K562 (cell line): Measurements from ENCODE around the gene CLIC1. TPM values are rescaled to one million over a fixed set of nuclear protein-coding genes. Genes with fewer than 3 reads are reported as not detected.

Experiments used
- ATAC-seq: fragments of 200-7000 bp; cut with Tn5 transposase; 3 replicates; pipeline ENCODE4 v1.9.1; 2020; ENCODE audit warnings: moderate library complexity
- BruUV-seq: library from RNA; stranded (reverse); fragments of 400-500 nt; replicated peaks from 2 replicates; lab custom pipeline; 2021; lab: Mats Ljungman, UMichigan
- CTCF ChIA-PET: fragments of 300-600 bp; formaldehyde crosslinking; extraction: SDS; loops from one replicate; lab custom pipeline; 2021; ENCODE audit warnings: low intra/inter-chr PET ratio; lab: Yijun Ruan, JAX
- POLR2A ChIA-PET: fragments of 300-600, 350-650 bp; sonication (Branson Sonifier 250); formaldehyde crosslinking; extraction: SDS; loops from one replicate; lab custom pipeline; 2021; ENCODE audit warnings: antibody characterized with exemption, inconsistent platforms; lab: Yijun Ruan, JAX
- DNase-seq, 4 experiments: peaks; one replicate each; pipeline versions ENCODE4 v3.0.0 to v3.0.0-alpha.2; 2011 to 2018; ENCODE audit warnings: low spot score in 3 of 4, mixed read lengths in 3 of 4; ENCODE audit errors: extremely low read depth in 1 of 4
- FAIRE-seq: peaks from 2 replicates; lab custom pipeline; 2011; peaks lifted over from hg19 to GRCh38; lab: Jason Lieb, UNC
- H2AFZ ChIP-seq: 2 replicates; pipeline ENCODE4 v1.6.0; 2011; ENCODE audit warnings: low read depth, low read length, control low read depth, inconsistent platforms
- H3K27ac ChIP-seq: fragments of 200-600 bp; 3 replicates; pipeline ENCODE4 v1.8.0; 2011; ENCODE audit warnings: low read depth, mild to moderate bottlenecking, control low read depth, inconsistent platforms, low read length, moderate library complexity, mixed read lengths; ENCODE audit errors: extremely low read depth
- H3K27me3 ChIP-seq, 2 experiments: fragments of 300-600 bp in 1 of 2; 2 replicates in 1 of 2; 3 replicates in 1 of 2; pipeline versions ENCODE4 v1.6.0 to v1.8.0; 2011; ENCODE audit warnings: inconsistent platforms in 2 of 2, low read length in 2 of 2, mild to moderate bottlenecking in 1 of 2, mixed read lengths in 1 of 2, moderate library complexity in 1 of 2; ENCODE audit not compliant: control insufficient read depth in 2 of 2, insufficient read depth in 2 of 2
- H3K36me3 ChIP-seq: fragments of 300-600 bp; 3 replicates; pipeline ENCODE4 v1.8.0; 2011; ENCODE audit warnings: mild to moderate bottlenecking, low read length, inconsistent platforms; ENCODE audit not compliant: control insufficient read depth, insufficient read depth
- H3K4me1 ChIP-seq, 2 experiments: fragments of 200-600 bp in 1 of 2; replicated peaks in 1 of 2; 2 replicates in 1 of 2; 3 replicates in 1 of 2; pipeline versions ENCODE4 v1.5.1 to v1.8.0; 2011; ENCODE audit warnings: inconsistent platforms in 2 of 2, low read length in 2 of 2, mild to moderate bottlenecking in 1 of 2, mixed read lengths in 1 of 2, moderate library complexity in 1 of 2; ENCODE audit not compliant: control insufficient read depth in 2 of 2, insufficient read depth in 2 of 2
- H3K4me2 ChIP-seq: 2 replicates; pipeline ENCODE4 v1.6.1; 2011; ENCODE audit warnings: low read length, control low read depth, inconsistent platforms, mixed read lengths; ENCODE audit not compliant: insufficient read depth
- H3K4me3 ChIP-seq: fragments of 200-600 bp; sonication (generic), shearing (Covaris generic); 2 replicates; pipeline ENCODE4 v1.5.1; 2016; ENCODE audit warnings: control low read depth, inconsistent platforms
- H3K79me2 ChIP-seq: fragments of 200-600 bp; 3 replicates; pipeline ENCODE4 v1.8.0; 2011; ENCODE audit warnings: low read length, inconsistent platforms; ENCODE audit not compliant: control insufficient read depth, insufficient read depth
- H3K9ac ChIP-seq, 2 experiments: 2 replicates each; pipeline versions ENCODE4 v1.6.0 to v1.6.1; 2011; ENCODE audit warnings: low read depth in 2 of 2, low read length in 2 of 2, control low read depth in 1 of 2, inconsistent platforms in 1 of 2, mild to moderate bottlenecking in 1 of 2, mixed read lengths in 1 of 2; ENCODE audit not compliant: insufficient read depth in 1 of 2
- H3K9me1 ChIP-seq: one replicate; pipeline ENCODE4 v1.6.0; 2011; ENCODE audit warnings: inconsistent platforms, mild to moderate bottlenecking, low read length, moderate library complexity; ENCODE audit not compliant: control insufficient read depth, insufficient read depth
- H3K9me3 ChIP-seq: replicated peaks from 2 replicates; pipeline ENCODE4 v1.5.1; 2011; ENCODE audit warnings: low read depth, low read length, inconsistent platforms; ENCODE audit not compliant: control insufficient read depth, insufficient read depth
- H4K20me1 ChIP-seq: replicated peaks from 2 replicates; pipeline ENCODE4 v1.6.1; 2011; ENCODE audit warnings: low read length, inconsistent platforms, mixed read lengths; ENCODE audit not compliant: control insufficient read depth, insufficient read depth
- CTBP1 ChIP-seq: fragments of 450-650 bp; IDR thresholded peaks from 2 replicates; pipeline ENCODE4 v1.6.1; 2016; ENCODE audit warnings: borderline replicate concordance
- FIP1L1 ChIP-seq: fragments of 200-400 bp; formaldehyde crosslinking; IDR thresholded peaks from 2 replicates; pipeline ENCODE4 v1.6.1; 2018; ENCODE audit warnings: mild to moderate bottlenecking, low read depth, low read length; ENCODE audit not compliant: poor library complexity, severe bottlenecking
- NR2C1 ChIP-seq, 2 experiments: fragments of 450-650 bp; IDR thresholded peaks; 2 replicates each; pipeline ENCODE4 v1.6.1; 2017; ENCODE audit warnings: mild to moderate bottlenecking in 2 of 2, antibody characterized with exemption in 1 of 2, inconsistent platforms in 1 of 2, missing compliant biosample characterization in 1 of 2, missing genetic modification characterization in 1 of 2
- POLR2G ChIP-seq: fragments of 200-400 bp; formaldehyde crosslinking; IDR thresholded peaks from 2 replicates; pipeline ENCODE4 v1.6.1; 2017; ENCODE audit warnings: low read depth, mild to moderate bottlenecking, antibody characterized with exemption, low read length, moderate library complexity
- RB1 ChIP-seq: fragments of 450-650 bp; IDR thresholded peaks from 2 replicates; pipeline ENCODE4 v1.6.1; 2017; ENCODE audit warnings: low read depth, mild to moderate bottlenecking
- RBFOX2 ChIP-seq: fragments of 200-400 bp; formaldehyde crosslinking; IDR thresholded peaks from 2 replicates; pipeline ENCODE4 v1.6.1; 2017; ENCODE audit warnings: low read depth, mild to moderate bottlenecking, low read length, moderate library complexity
- WHSC1 ChIP-seq: IDR thresholded peaks from one replicate; pipeline ENCODE4 v1.6.1; 2012; ENCODE audit warnings: low read length, control low read depth, inconsistent platforms
- ZNF232 ChIP-seq: sonication (generic); formaldehyde crosslinking; IDR thresholded peaks from 2 replicates; pipeline ENCODE4 v1.8.0; 2022; ENCODE audit warnings: mild to moderate bottlenecking, missing genetic modification reagents
- WGBS: fragments of 100-300 bp; shearing (Covaris generic); methylation state at CpG from one replicate; pipeline ENCODE4 v1.1.6; 2016; ENCODE audit warnings: low coverage, mixed read lengths; ENCODE audit not compliant: insufficient coverage; ENCODE audit errors: missing lambda C conversion rate; 5-methylcytosine and 5-hydroxymethylcytosine counted together
- in situ Hi-C: fragments of 300-500 bp; cut with MboI; formaldehyde crosslinking; loops from 4 replicates; pipeline ENCODE4 v1.15.0; 2018; ENCODE audit warnings: inconsistent platforms, mixed read lengths
- intact Hi-C: fragments of 100-400 bp; cut with micrococcal nuclease; formaldehyde crosslinking; loops from 2 replicates; pipeline ENCODE4 v1.14.2; 2022
- polyA plus RNA-seq, 8 experiments: library from polyadenylated mRNA; depleted of rRNA in 4 of 8; stranded (reverse) in 5 of 8; unstranded in 3 of 8; fragments of >200 nt; fragmentation: Nextera tagmentation in 2 of 8; fragmentation: Illumina TruSeq in 1 of 8; extraction: Ambion mirVana in 2 of 8; extraction: Trizol in 1 of 8; gene quantifications; 2 replicates each; pipeline versions ENCODE4 v1.2.1 to v1.2.3, GENCODE V29; 2011 to 2014; ENCODE audit warnings: inconsistent platforms in 1 of 8, missing spikeins in 1 of 8
- total RNA-seq, 7 experiments: library from RNA; depleted of rRNA in 6 of 7; stranded (reverse); fragments of >200 nt in 6 of 7; fragmentation: Illumina TruSeq in 2 of 7; extraction: Trizol in 2 of 7; gene quantifications; 2 replicates each; pipeline versions ENCODE4 v1.2.1 to v1.2.3, GENCODE V29; 2011 to 2021; ENCODE audit warnings: low replicate concordance in 1 of 7
- TF ChIP-seq, protein P1 (sequence below), 3 experiments: fragments of 200-800 bp in 1 of 3; fragments of 250-450 bp in 1 of 3; fragments of 450-650 bp in 1 of 3; sonication (Bioruptor Pico) in 1 of 3; sonication (Bioruptor generic) in 1 of 3; formaldehyde crosslinking in 1 of 3; IDR thresholded peaks; 2 replicates each; pipeline versions ENCODE4 v1.6.1 to v1.8.0; 2016 to 2022; ENCODE audit warnings: mild to moderate bottlenecking in 2 of 3, missing genetic modification characterization in 2 of 3, missing compliant biosample characterization in 1 of 3, moderate library complexity in 1 of 3
- TF ChIP-seq, protein P2 (sequence below): sonication (generic); formaldehyde crosslinking; IDR thresholded peaks from 2 replicates; pipeline ENCODE4 v1.8.1; 2023; ENCODE audit warnings: mild to moderate bottlenecking, missing genetic modification reagents
- TF ChIP-seq, protein P3 (sequence below): fragments of 200-800 bp; sonication (Bioruptor generic); IDR thresholded peaks from 2 replicates; pipeline ENCODE4 v1.6.1; 2017; ENCODE audit warnings: missing genetic modification characterization, missing compliant biosample characterization

Gene CLIC1
- total and polyA plus RNA-seq, 9 of the 15 experiments (the other 6 are each of a cell fraction or from before 2014, with no cell fraction given), result 1,267 to 2,419 (median 1,808) TPM

DNA sequence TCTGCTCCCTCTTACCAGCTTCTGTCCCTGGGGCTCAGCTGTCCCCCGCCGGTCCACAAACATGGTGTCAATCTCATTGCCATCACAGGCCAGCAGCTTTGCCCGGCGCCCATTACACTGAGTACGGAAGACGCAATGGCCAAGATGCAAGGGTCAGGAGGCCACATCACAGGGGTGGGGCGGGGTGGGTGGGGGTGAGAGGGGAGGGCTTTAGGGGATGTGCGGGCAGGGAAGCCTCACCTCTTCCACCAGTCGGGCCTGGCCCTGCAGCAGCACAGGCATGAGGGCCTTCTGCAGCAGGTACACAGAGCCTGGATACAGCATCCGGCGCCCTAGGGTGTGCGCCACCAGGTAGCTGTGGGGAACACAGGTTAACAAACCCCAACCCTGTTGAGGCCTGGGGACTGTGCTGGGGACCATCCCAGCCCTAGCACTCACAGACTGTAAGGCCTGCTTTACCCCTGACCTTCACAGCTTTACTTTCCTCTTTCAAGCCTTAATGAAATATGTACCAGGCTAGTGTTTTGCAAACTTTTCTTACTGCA, 44.7 kb downstream of the CLIC1 start:
- no peaks in the 10 kb centered on the region for H4K20me1 ChIP-seq
- no peaks in the 10 kb centered on the region for H3K27me3 ChIP-seq
- CTCF ChIA-PET, result no interaction called here
- peak overlapping the region; percentile 68 to 75; a peak in 3 of 4 replicates for H3K9ac ChIP-seq
- H3K79me2 ChIP-seq, result no peaks in the 10 kb centered on the region
- WGBS, result 74% methylated on average over 11 of the region's 12 CpGs
- H3K4me2 ChIP-seq, result peak overlapping the region; percentile 82
- H3K9me1 ChIP-seq, result no peaks in the 10 kb centered on the region
- no peak overlapping the region for H2AFZ ChIP-seq
- FAIRE-seq (no peak), ATAC-seq (peak; percentile 13), DNase-seq (peak in 3 of 4 experiments; percentile 56 to 83 (median 76))
- peak overlapping the region; percentile 88; the same call in 2 of the 3 replicates for H3K27ac ChIP-seq
- POLR2A ChIA-PET, result interaction anchor here (0.8 to 7.1 kb wide), 26 partner anchors 7 to 144 kb away, joined by 3 to 158 read pairs (median 9); partner anchors contain the start of genes ABHD16A, APOM, CLIC1 and GPANK1
- H3K36me3 ChIP-seq, result peaks cover 90% of the 10 kb centered on the region
- in situ Hi-C loops (no loop called here), intact Hi-C loops (loop anchor here (2.0 kb wide), 2 partner anchors 43 to 139 kb away; no protein-coding TSS in a partner anchor)
- H3K4me1 ChIP-seq, result peaks cover 57 to 59% of the 10 kb centered on the region in 2 experiments
- no peaks in the 10 kb centered on the region for H3K9me3 ChIP-seq
- H3K4me3 ChIP-seq, result no peak overlapping the region
- no TSS peak for BruUV-seq
- TF ChIP-seq WHSC1 (peak; percentile 74), FIP1L1 (no peak), ZNF232 (CRISPR knock-in tag) (no peak), NR2C1 (IDR thresholded peaks at IDR 0.05) (no peak), NR2C1 (tag; IDR thresholded peaks at IDR 0.05) (no peak), CTBP1 (no peak), RB1 (0 out of 2 replicates have a peak, but pooled peaks have one; percentile 30), POLR2G (peak; percentile 42; the same call in 1 of the 2 replicates), RBFOX2 (peak; percentile 28)
- TF ChIP-seq, protein P1, sequence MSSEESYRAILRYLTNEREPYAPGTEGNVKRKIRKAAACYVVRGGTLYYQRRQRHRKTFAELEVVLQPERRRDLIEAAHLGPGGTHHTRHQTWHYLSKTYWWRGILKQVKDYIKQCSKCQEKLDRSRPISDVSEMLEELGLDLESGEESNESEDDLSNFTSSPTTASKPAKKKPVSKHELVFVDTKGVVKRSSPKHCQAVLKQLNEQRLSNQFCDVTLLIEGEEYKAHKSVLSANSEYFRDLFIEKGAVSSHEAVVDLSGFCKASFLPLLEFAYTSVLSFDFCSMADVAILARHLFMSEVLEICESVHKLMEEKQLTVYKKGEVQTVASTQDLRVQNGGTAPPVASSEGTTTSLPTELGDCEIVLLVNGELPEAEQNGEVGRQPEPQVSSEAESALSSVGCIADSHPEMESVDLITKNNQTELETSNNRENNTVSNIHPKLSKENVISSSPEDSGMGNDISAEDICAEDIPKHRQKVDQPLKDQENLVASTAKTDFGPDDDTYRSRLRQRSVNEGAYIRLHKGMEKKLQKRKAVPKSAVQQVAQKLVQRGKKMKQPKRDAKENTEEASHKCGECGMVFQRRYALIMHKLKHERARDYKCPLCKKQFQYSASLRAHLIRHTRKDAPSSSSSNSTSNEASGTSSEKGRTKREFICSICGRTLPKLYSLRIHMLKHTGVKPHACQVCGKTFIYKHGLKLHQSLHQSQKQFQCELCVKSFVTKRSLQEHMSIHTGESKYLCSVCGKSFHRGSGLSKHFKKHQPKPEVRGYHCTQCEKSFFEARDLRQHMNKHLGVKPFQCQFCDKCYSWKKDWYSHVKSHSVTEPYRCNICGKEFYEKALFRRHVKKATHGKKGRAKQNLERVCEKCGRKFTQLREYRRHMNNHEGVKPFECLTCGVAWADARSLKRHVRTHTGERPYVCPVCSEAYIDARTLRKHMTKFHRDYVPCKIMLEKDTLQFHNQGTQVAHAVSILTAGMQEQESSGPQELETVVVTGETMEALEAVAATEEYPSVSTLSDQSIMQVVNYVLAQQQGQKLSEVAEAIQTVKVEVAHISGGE (CRISPR knock-in tag; IDR thresholded peaks at IDR 0.05), result no peak
- TF ChIP-seq, protein P2, sequence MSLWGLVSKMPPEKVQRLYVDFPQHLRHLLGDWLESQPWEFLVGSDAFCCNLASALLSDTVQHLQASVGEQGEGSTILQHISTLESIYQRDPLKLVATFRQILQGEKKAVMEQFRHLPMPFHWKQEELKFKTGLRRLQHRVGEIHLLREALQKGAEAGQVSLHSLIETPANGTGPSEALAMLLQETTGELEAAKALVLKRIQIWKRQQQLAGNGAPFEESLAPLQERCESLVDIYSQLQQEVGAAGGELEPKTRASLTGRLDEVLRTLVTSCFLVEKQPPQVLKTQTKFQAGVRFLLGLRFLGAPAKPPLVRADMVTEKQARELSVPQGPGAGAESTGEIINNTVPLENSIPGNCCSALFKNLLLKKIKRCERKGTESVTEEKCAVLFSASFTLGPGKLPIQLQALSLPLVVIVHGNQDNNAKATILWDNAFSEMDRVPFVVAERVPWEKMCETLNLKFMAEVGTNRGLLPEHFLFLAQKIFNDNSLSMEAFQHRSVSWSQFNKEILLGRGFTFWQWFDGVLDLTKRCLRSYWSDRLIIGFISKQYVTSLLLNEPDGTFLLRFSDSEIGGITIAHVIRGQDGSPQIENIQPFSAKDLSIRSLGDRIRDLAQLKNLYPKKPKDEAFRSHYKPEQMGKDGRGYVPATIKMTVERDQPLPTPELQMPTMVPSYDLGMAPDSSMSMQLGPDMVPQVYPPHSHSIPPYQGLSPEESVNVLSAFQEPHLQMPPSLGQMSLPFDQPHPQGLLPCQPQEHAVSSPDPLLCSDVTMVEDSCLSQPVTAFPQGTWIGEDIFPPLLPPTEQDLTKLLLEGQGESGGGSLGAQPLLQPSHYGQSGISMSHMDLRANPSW (CRISPR knock-in tag), result peak; percentile 53; the same call in 1 of the 2 replicates
- TF ChIP-seq, protein P3, sequence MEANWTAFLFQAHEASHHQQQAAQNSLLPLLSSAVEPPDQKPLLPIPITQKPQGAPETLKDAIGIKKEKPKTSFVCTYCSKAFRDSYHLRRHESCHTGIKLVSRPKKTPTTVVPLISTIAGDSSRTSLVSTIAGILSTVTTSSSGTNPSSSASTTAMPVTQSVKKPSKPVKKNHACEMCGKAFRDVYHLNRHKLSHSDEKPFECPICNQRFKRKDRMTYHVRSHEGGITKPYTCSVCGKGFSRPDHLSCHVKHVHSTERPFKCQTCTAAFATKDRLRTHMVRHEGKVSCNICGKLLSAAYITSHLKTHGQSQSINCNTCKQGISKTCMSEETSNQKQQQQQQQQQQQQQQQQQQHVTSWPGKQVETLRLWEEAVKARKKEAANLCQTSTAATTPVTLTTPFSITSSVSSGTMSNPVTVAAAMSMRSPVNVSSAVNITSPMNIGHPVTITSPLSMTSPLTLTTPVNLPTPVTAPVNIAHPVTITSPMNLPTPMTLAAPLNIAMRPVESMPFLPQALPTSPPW (CRISPR knock-in tag), result peak; percentile 30; the same call in 1 of the 2 replicates
